Mesendoderm (in vitro differentiated cells): ENCODE results near the gene FBLIM1.

Experiments used
- DNase-seq: peaks from one replicate; pipeline ENCODE4 v3.0.0; 2013
- H2AK5ac ChIP-seq: 2 replicates; pipeline ENCODE4 v1.6.1; 2013; ENCODE audit warnings: low read length, inconsistent platforms
- H2BK120ac ChIP-seq: 2 replicates; pipeline ENCODE4 v1.6.1; 2013; ENCODE audit warnings: low read depth, mild to moderate bottlenecking, low read length, moderate library complexity, mixed read lengths
- H2BK15ac ChIP-seq: replicated peaks from 2 replicates; pipeline ENCODE4 v1.6.1; 2013; ENCODE audit warnings: low read depth, mild to moderate bottlenecking, moderate library complexity
- H2BK5ac ChIP-seq: 2 replicates; pipeline ENCODE4 v1.6.1; 2013; ENCODE audit warnings: low read length, inconsistent platforms
- H3K18ac ChIP-seq: 2 replicates; pipeline ENCODE4 v1.6.1; 2013; ENCODE audit warnings: mild to moderate bottlenecking, low read length, mixed read lengths
- H3K23ac ChIP-seq: one replicate; pipeline ENCODE4 v1.6.1; 2013; ENCODE audit warnings: low read length
- H3K27ac ChIP-seq: 2 replicates; pipeline ENCODE4 v1.5.1; 2013; ENCODE audit warnings: low read depth, mild to moderate bottlenecking, inconsistent platforms, low read length, moderate library complexity
- H3K27me3 ChIP-seq: 2 replicates; pipeline ENCODE4 v1.6.1; 2013; ENCODE audit warnings: low read length, control low read depth, mild to moderate bottlenecking, inconsistent platforms; ENCODE audit not compliant: insufficient read depth, poor library complexity
- H3K36me3 ChIP-seq: 2 replicates; pipeline ENCODE4 v1.6.1; 2013; ENCODE audit warnings: low read length, inconsistent platforms; ENCODE audit not compliant: control insufficient read depth, insufficient read depth
- H3K4ac ChIP-seq: one replicate; pipeline ENCODE4 v1.6.1; 2013; ENCODE audit warnings: low read depth, mild to moderate bottlenecking, low read length, moderate library complexity
- H3K4me1 ChIP-seq: 2 replicates; pipeline ENCODE4 v1.6.1; 2013; ENCODE audit warnings: low read depth, low read length, inconsistent platforms; ENCODE audit not compliant: control insufficient read depth
- H3K4me2 ChIP-seq: 2 replicates; pipeline ENCODE4 v1.6.1; 2013; ENCODE audit warnings: low read length
- H3K4me3 ChIP-seq: 2 replicates; pipeline ENCODE4 v1.5.1; 2013; ENCODE audit warnings: mild to moderate bottlenecking, low read length
- H3K56ac ChIP-seq: one replicate; pipeline ENCODE4 v1.6.1; 2013; ENCODE audit warnings: low read length
- H3K79me1 ChIP-seq: 2 replicates; pipeline ENCODE4 v1.6.1; 2013; ENCODE audit warnings: low read length, inconsistent platforms
- H3K79me2 ChIP-seq: 2 replicates; pipeline ENCODE4 v1.6.1; 2013; ENCODE audit warnings: mild to moderate bottlenecking, low read length; ENCODE audit not compliant: control insufficient read depth, insufficient read depth
- H3K9ac ChIP-seq: 2 replicates; pipeline ENCODE4 v1.6.1; 2013; ENCODE audit warnings: low read length, inconsistent platforms
- H4K5ac ChIP-seq: one replicate; pipeline ENCODE4 v1.6.1; 2013; ENCODE audit warnings: low read length
- H4K8ac ChIP-seq: one replicate; pipeline ENCODE4 v1.6.1; 2013; ENCODE audit warnings: low read depth, mild to moderate bottlenecking, control low read depth, low read length, moderate library complexity
- WGBS: extraction: QIAGEN DNeasy Blood & Tissue Kit; methylation state at CpG from one replicate; pipeline ENCODE4 v1.1.7; 2013; ENCODE audit warnings: low lambda C conversion rate, missing lambda C conversion rate; ENCODE audit not compliant: insufficient coverage; ENCODE audit errors: extremely low coverage; 5-methylcytosine and 5-hydroxymethylcytosine counted together

The FBLIM1 gene

DNA sequence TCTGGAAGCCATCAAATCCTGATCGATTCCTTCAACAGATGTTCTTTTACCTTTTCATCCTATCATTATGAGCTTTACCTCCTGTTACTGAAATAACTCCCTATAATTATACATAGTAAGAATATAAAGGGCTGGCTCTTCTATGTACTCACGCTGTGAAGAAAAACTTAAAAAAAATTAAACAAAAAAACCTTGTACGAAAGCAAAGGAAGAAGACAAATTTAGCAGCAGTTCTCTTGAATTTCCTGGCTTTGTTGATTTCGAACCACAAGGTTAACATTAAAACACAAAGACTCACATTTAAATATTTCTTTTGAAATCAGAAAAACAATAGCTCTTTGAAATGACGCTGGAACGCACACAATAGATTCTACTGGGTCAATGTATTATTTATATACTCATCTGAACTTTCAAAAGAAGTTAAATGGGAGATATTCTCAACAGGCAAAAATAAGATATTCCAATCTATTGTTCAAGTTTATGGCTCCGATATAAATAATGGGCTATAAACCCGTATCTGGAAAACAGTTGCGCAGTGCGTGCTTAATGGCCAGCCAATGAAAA is 75.3 kb downstream of the FBLIM1 start:
- peak overlapping the region; percentile 90 for H3K4me3 ChIP-seq
- H3K23ac ChIP-seq = no peak overlapping the region
- H3K27ac ChIP-seq = peak overlapping the region; percentile 100
- H3K4ac ChIP-seq = peak overlapping the region; percentile 74
- DNase-seq = no peak
- H3K56ac ChIP-seq = peak overlapping the region; percentile 98
- no peak overlapping the region for H4K8ac ChIP-seq
- peak overlapping the region; percentile 85 for H3K4me2 ChIP-seq
- H3K4me1 ChIP-seq = no peaks in the 10 kb centered on the region
- H3K9ac ChIP-seq = peak overlapping the region; percentile 88
- H2BK5ac ChIP-seq = no peak overlapping the region
- no peak overlapping the region for H2BK15ac ChIP-seq
- H2BK120ac ChIP-seq = no peak overlapping the region
- no peaks in the 10 kb centered on the region for H3K79me2 ChIP-seq
- peak overlapping the region; percentile 99 for H3K18ac ChIP-seq
- WGBS = no CpG with 5 or more reads among the region's 10 CpGs
- no peak overlapping the region for H4K5ac ChIP-seq
- H2AK5ac ChIP-seq = no peak overlapping the region
- no peaks in the 10 kb centered on the region for H3K36me3 ChIP-seq
- H3K27me3 ChIP-seq = no peaks in the 10 kb centered on the region
- no peaks in the 10 kb centered on the region for H3K79me1 ChIP-seq

DNA sequence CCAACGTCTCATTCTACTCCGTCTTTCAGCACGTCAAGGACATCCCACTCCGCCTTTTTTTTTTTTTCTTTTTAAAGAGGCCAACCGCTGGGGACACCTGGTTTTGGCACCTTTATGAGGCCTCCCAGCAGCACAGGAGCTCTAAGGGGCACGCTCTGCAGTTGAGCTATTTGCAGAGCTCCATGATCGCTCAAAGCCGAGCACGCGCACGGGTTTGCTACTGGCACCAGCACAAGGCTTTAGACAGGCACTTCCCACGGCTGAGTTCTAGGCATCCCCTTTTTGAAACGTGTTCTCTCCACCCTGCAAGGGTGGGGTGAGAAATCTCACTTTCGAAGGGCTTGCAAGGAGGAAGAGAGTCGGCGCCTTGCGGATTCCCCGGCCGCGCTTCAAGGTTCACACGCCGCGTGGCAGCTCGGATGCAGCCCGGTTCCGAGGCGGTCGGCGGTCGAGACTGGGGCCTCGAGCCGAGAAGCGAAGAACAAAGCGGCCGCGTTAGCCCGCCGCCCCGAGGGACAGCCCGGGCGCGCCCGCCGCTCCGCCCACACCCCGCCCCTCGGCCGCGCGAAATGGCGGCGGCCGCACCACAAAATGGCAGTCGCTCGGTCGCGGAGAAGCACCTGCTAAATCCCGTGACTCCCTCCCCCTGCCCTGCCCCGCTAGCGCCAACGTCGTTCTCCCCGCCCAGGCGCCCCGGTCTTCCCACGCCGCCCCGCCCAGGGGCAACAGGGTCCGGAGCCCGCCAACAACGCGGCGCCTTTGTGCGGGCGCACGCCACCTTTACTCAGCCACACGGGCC is 76.0 kb downstream of the FBLIM1 start:
- Histone ChIP-seq H3K23ac (no peak overlapping the region), H3K56ac (peak overlapping the region; percentile 98), H3K4ac (peak overlapping the region; percentile 100), H4K8ac (peak overlapping the region; percentile 78), H3K27me3 (no peaks in the 10 kb centered on the region), H3K79me2 (no peaks in the 10 kb centered on the region), H3K9ac (peak overlapping the region; percentile 96), H3K79me1 (no peaks in the 10 kb centered on the region), H2BK5ac (peak overlapping the region; percentile 60), H3K4me3 (peak overlapping the region; percentile 90), H2AK5ac (peak overlapping the region; percentile 43), H3K4me1 (no peaks in the 10 kb centered on the region), H2BK120ac (peak overlapping the region; percentile 96), H2BK15ac (no peak overlapping the region), H4K5ac (peak overlapping the region; percentile 77), H3K36me3 (no peaks in the 10 kb centered on the region), H3K27ac (peak overlapping the region; percentile 100), H3K4me2 (peak overlapping the region; percentile 94), H3K18ac (peak overlapping the region; percentile 99)
- DNase-seq = peak; percentile 95
- no CpG with 5 or more reads among the region's 77 CpGs for WGBS

DNA sequence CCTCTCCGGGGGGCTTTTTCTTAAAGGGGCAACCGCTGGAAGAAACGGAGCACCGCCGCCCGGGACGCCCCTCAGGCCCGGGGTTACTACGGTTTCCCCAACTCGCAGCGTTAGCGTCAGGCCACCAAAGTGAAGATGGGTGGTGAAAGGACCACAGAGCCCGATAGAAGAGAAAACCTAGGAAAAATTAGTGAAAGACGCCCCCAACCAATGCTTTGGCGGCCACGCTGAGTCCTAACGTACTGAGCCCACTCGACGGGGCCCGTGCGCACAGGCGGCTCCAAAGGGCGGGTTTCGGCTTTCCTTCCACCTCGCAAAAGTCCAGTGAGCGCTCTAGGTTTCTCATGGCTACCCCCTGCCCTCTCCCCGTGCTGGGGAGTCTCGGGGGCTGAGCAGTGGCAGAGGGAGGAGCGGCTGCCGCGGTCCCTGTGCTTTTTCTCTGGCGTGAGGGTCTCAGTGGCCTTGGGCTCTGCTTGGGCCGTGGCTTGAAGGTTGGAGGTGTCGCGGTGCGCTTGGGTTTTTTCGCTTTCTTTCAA is 76.7 kb downstream of the FBLIM1 start:
- H3K4me2 ChIP-seq = peak overlapping the region; percentile 94
- no peak for DNase-seq

DNA sequence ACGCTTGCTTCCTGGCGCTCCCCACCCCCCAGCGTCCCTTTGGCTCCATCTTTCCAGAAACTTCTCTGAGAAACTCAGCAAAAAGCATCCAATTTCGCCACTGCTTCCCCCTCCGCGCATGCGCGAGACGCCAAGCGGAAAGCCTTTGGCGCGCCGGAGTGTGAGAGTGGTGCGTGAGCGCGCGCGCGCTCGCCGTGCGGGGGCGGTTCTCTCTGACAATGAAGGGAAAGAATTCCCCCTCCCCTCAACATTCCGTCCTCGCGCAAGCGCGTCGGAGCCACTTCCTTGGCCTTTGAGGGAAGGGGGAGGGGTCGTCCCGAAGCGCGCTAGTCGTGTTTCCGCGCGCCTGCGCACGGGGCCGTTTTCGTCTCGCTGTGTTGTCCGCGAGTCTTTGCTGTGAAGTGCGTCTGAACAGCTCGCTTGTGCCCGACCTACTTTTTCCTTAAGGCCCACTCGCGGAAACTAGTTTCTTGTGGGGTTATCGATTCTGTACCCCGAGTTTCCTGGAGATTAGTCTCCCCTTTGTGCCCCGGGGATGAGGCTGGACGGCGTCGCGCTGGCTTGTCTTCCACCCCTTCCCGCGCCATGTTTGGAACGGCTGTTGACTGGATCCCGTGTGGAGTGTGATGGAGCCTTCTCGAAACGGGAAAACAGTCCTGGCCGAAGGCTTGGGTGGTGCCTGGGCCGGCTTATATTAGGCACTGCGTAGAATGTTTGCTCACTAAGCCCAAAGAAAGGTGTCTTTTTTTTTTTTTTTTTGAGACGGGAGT is 77.3 kb downstream of the FBLIM1 start:
- Histone ChIP-seq H3K56ac (peak overlapping the region; percentile 98), H4K5ac (peak overlapping the region; percentile 47)
- peak; percentile 99 for DNase-seq

More for the DNA sequence above, 76.7 kb downstream of the FBLIM1 start:
- Histone ChIP-seq H3K27me3 (no peaks in the 10 kb centered on the region), H3K4ac (peak overlapping the region; percentile 100), H2BK120ac (peak overlapping the region; percentile 96), H4K8ac (peak overlapping the region; percentile 78), H3K4me3 (peak overlapping the region; percentile 74), H3K27ac (peak overlapping the region; percentile 100), H3K4me1 (no peaks in the 10 kb centered on the region), H3K36me3 (no peaks in the 10 kb centered on the region), H3K56ac (peak overlapping the region; percentile 98), H2AK5ac (peak overlapping the region; percentile 59), H4K5ac (peak overlapping the region; percentile 12), H2BK5ac (peak overlapping the region; percentile 92), H3K79me1 (no peaks in the 10 kb centered on the region), H3K23ac (peak overlapping the region; percentile 94), H2BK15ac (no peak overlapping the region), H3K9ac (peak overlapping the region; percentile 96), H3K18ac (peak overlapping the region; percentile 99), H3K79me2 (no peaks in the 10 kb centered on the region)
- WGBS = no CpG with 5 or more reads among the region's 37 CpGs

More for the DNA sequence above, 77.3 kb downstream of the FBLIM1 start:
- Histone ChIP-seq H4K8ac (no peak overlapping the region), H3K4ac (peak overlapping the region; percentile 100), H2BK5ac (peak overlapping the region; percentile 92), H3K23ac (peak overlapping the region; percentile 94), H3K4me1 (no peaks in the 10 kb centered on the region), H2BK15ac (no peak overlapping the region), H3K36me3 (no peaks in the 10 kb centered on the region), H2BK120ac (no peak overlapping the region), H3K27me3 (no peaks in the 10 kb centered on the region), H2AK5ac (no peak overlapping the region), H3K4me2 (peak overlapping the region; percentile 94), H3K79me1 (no peaks in the 10 kb centered on the region), H3K4me3 (peak overlapping the region; percentile 74), H3K27ac (peak overlapping the region; percentile 100), H3K79me2 (no peaks in the 10 kb centered on the region), H3K18ac (peak overlapping the region; percentile 99), H3K9ac (peak overlapping the region; percentile 96)
- WGBS = no CpG with 5 or more reads among the region's 66 CpGs
